Measurements from ENCODE around the gene NOP9.

GRCh38 chr14:24264298-24264697, 35.4 kb upstream of the NOP9 start:
- no peak for TF ChIP-seq CTCF (IDR thresholded peaks at IDR 0.05; ENCODE audit: insufficient read depth, low read depth, low read length)
- no peak for TF ChIP-seq EZH2 (IDR thresholded peaks at IDR 0.05; ENCODE audit: insufficient read depth, low read length)

Measured in astrocyte (in vitro differentiated cells and primary cell).